NCI-H1417 treated with DMSO at 0.1 percent for 48 hours (cell line): ENCODE data around the gene MAMDC2.
"Not testable (repeated sequence)": the region's sequence is repeated elsewhere in the genome, so short reads cannot be mapped to it uniquely, and the experiment has no call there.

ENCODE experiments used
- DNase-seq: peaks from one replicate; lab custom pipeline; 2025; lab: John Stamatoyannopoulos, UW

Gene MAMDC2

DNA sequence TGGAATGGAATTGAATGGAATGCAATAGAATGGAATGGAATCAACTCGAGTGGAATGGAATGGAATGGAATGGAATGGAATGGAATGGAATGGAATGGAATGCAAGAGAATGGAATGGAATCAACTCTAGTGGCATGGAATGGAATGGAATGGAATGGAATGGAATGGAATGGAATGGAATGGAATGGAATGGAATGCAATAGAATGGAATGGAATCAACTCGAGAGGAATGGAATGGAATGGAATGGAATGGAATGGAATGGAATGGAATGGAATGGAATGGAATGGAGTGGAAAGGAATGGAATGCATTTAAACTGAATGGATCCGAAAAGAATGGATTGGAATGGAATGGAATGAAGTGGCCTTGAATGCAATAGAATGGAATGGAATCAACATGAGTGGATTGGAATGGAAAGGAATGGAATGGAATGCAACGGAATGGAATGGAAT is 5.5 kb upstream of the MAMDC2 start:
- not testable (repeated sequence) for DNase-seq

DNA sequence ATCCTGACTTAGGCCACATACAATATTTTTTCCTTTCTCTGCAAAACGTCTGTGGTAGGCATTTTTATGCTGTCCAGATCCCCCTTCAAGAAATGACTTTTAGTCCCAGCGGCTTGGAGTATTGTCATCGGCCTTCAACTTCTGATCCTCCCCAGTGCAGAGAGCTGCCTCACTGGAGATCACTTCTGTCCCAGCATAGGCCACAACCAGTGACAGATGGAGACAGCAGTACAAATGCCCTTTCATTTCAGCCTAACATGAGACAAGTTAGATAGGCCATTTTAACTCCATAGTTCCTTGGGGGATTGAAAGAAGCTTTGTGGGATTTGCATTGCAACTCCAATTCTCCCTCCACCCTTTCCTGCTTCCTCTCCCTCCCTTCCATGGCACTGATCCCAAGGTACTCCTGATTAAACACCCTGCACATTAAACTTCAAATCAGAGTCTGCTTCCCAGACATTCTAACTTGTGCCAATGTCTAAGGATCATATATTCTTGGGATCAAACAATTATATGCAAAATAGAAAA is 3.2 kb upstream of the MAMDC2 start:
- no peak for DNase-seq

DNA sequence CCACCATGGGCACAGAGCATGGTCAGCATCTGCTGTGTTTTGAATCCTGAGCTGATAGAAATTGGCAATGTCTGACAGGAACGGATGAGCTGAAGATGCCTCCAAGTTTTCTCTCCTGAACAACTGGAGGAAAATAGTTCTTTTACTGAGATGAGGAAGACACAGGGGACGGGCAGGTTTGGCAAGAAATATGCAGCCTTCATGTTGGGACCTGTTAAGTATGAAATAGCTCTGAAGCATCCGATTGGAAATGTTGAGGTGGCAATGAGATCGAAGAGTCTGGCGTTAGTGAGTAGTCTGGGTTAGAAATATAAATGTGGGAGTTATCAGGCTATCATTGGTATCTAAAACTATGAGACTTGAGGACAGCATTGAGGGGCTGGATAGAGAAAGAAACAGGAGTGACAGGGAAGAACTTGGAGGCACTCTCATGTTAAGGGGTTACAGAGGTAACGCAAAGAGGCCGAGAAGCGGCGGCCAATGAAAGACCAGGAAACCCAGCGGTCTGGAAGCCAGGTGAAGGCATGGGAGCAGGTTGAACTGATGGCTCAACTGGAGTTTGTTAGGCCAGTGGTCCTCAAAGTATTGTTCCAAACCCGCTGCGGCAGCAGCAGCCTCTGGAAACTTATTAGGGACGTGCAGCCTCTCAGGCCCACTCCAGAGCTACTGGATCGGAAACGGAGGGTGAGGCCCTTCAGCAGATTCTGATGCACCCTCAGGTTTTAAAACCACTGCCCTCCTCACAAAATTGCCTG is 1.0 kb upstream of the MAMDC2 start:
- DNase-seq: no peak

DNA sequence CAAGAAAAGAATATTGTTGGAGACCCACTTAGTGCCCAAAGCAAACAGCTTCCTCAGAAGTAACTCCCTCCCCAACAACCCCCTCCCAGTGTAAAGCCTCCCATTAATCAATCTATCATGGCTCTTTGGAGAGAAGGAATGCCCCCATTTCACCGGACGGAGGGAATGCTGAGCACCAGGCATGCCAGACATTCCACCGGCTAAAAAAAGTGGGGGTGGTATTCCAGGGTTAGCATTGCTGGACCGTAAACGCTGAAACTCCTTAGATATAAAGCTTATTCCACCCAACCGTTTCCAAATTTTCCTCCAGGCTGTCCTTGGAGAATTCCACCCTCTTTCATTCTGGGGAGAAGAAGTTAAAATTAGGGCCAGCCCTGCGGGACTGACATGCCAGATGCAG is 363 bp upstream of the MAMDC2 start:
- DNase-seq: no peak

DNA sequence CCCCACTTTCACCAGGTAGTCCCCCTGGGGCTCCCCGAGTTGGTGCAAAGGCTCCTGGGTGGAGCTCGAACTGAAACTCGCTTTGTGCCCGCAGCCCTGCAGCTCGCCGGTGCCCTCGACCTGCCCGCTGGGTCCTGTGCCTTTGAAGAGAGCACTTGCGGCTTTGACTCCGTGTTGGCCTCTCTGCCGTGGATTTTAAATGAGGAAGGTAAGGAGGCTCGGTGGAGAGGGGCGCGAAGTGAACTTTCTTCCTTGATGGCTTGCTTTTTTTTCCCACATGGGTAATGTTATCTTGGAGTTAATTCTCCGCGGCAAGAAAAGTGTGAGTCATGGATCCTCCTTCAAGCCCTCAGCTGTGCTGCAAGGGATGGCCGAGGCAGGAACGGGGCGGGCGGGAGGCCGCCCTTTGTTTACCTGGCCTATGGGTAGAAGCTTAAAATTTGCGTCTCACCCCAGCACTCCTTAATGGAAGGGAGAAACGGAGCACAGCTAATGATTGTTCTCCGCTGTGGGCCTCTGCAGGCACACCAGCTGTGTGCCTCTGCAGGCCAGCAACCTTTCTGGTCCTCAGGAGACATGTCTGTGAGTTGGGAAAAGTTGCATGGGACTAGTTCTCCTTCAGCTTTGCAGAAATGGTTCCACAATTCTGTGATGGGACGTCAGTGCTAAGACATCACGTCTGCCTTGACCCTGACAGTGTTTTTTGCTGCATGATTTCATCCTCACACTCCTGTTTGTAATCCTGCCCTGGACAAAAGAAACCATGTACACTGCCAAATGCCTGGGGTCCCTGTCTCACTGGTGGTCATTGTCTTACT is 1.1 kb downstream of the MAMDC2 start:
- DNase-seq: no peak

DNA sequence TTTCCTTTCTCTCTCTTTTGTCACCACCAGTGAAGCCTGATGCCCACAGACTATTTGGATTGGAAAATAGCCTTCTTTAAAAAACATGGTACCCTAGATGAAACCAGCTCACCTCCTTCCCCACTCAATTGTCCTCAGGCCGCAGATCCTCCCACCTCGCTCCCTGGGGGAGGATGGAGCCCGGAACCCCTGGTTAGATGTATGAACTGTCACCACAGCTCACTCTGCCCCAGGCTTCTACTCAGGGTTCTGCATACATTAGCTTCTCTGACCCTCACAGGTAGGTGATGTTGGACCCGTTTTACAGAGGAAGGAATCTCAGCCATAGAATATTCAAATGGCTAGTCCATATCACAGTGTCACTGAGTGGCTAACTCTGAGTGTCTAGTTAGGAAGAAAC is 1.8 kb downstream of the MAMDC2 start:
- DNase-seq: no peak

DNA sequence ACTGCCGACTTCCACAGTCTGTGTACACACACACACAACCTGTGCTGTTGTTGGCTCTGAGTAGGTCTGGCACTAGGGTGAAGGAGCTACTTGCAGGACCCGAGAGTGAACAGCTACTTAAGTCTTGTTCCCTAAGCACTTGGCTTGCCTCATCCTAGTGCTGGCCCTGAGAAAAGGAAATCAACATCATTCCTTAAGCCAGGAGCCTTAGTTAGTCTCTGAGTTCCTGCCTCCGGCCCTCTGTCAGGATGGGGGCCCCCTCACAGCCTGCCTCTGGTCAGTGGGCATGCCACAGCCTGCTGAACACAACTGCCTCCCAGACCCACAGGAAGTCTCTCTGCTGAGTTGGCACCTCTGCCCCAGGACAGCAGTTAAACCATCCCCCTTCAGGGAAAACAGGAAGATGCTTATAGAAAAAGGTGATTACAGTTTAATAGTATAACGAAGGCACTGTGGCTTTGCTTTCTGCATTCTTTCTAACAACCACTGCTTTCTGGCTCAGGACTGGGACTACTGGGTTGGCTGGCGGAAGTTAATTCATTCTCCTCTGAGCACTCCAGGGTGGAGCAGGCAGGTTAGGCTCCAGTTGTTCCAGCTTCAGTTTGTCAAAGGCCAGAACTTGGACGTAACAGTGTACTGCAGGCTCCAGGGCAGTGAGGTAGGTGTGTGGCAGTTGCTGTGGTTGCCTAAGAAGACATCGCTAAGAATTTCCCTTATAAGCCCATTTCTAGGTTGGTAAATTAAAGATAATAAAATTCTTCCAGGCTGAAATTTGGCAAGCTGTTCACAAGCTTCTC is 2.8 kb downstream of the MAMDC2 start:
- no peak for DNase-seq

DNA sequence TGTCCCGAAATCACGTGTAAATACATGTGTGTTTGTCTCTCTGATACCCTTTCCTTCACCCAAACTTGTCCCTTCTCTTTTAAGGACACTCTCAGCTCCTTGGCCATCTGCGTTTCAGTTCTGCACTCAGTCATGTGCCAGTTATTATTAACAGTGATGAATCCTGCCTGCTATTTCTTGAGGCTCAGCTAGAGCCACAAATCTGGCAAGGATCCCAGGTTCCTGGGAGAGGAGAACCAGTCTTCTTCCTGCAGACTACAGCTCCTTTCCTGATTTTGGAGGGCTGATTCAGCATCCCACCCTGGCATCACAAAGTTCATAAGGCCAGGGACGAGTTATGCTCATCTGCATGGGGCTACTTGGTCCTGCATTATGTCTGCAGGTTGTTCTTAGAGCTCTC is 5.6 kb downstream of the MAMDC2 start:
- no peak for DNase-seq

DNA sequence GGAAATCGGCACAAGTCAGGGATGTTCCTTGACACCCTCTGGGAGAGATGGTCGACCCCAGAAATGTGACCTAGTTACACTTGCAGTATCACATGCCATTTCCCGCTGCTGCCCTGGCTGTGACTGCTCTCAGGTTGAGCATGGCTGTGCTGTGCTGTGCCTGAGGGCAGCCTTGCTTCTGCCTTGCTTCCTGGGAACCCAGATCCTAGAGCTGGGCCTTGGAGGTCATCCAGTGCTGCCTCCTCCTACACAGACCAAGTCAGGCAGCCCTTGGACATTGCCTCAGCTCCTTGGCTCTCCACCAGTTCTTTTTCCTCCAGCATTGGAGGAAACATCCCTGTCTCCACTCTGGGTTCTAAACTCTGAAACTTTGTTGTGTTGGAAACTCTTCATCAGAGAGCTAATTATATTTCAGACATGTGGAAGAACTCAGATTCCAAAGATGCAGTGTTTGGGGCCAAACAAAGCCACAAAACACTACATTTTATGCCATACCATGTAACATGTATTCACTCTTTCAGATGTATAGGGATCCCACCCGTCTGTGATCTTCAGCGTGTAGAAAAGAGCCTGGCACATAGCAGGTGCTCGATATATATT is 6.1 kb downstream of the MAMDC2 start:
- DNase-seq: no peak

DNA sequence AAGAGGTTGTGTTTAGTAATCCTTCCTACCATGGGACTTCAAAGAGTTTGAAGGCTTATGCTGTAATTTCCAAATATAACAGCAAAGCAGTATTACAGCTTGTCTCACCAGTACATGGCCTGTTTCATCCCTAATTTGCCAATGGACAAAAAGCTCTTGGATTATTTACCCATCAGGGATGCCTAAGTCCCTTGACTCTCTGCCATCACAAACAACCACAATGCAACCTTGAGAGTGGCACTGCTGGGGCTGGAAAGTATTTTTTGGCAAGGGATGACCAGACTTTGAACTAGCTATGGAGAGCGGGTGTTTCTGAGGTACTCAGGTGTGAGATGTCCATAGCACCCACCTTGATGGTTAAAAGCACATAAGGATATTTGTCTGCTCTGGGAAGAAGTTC is 9.1 kb downstream of the MAMDC2 start:
- no peak for DNase-seq

DNA sequence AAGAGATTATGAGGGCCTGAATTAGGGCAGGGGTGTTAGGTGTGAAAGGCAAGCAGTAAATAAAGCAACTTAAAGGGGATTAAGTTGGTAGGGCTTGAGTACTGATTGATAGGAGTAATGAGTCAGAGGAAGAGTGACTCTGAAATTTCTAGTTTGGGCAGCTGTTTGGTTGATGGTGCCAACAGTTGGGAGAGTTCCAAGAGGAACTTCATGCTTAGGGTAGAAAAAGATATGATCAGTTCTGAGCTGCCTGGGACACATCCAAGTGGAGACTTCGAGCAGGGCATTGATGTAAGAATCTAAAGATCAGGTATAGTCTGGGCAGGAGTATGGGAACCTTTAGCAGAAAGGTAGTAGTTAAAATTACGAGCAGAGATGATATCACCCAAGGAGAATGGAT is 10.2 kb downstream of the MAMDC2 start:
- DNase-seq: no peak

DNA sequence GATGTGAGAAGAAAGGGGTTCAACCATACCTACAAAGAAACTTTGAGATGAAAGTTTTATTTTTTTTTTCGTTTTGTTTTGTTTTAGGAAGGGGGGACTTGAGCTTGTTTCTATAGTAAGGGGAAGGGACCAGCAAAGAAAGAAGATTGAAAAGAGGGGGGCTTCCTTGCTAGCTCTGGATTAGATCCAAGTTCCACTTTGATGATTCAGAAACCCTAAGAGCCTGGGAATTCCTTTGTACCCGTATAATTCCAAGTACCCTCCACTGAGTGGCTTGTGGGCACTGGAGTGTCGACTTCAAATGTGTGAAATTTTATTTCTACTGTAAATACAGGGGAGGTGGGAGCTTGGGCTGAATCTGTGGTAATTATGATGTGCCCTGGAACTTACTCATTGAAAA is 10.9 kb downstream of the MAMDC2 start:
- no peak for DNase-seq

DNA sequence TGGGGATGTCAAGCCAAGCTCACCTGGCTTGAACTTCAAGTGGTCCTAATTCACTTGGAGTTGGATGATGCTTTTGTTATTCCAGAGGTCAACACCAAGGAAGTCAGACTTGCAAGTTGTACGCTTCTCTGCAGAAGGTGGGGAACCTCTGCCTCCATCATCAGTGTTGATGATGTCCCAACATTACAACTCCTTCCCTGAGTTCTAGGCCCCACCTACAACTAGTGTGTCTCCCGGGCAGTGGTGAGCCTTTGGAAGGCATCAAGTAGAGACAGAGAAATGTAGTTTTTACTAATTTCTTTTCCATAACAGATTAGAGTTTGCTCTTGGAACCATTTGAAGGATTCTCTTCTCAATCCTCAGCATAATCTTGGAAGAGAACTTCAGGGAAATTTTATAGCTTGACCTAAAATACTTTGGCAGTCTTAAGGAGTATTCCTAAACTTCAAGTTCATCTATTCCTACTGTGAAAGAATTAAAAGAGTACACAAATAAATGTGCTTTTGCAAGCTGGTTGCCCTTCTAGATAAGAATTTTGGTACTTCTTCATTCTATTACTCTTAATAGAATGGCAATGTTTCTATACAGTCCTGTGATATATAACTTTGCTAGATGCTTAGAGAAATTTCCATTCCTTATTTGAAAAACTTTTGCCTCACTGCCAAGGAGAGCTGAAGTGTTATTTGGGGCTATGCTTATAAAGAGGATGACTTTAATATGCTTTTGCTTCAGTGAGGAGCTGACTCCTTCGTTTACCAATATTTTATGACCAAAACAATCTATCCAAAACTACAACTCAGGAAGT is 12.0 kb downstream of the MAMDC2 start:
- no peak for DNase-seq

DNA sequence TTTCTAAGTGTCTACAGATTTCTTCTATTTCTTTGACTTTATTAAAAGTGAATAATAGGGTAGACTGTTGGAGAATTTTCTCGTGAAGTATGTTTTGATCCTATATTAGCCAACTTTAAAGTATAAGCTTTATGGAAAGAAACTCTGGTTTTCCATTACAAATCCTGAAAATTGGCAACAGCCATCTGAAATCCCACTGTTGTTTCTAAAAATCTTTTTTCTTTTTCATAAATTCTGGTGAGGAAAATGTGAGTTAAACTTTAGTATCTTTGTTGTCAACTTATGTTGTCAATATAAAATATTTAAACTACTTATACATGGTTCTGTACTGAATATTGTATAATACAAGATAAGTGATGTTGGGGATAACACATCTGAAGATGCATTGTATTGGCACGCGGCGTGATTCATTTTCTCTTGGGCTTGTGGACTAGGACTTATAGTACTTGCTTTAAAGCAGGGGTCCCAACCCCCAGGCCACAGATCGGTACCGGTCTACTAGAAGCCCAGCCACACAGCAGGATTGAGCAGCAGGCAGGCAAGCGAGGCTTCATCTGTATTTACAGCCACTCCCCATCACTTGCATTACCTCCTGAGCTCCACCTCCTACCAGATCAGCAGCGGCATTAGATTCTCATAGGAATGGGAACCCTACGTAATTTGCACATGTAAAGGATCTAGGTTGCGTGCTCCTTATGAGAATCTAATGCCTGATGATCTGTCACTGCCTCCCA is 12.7 kb downstream of the MAMDC2 start:
- DNase-seq: no peak

DNA sequence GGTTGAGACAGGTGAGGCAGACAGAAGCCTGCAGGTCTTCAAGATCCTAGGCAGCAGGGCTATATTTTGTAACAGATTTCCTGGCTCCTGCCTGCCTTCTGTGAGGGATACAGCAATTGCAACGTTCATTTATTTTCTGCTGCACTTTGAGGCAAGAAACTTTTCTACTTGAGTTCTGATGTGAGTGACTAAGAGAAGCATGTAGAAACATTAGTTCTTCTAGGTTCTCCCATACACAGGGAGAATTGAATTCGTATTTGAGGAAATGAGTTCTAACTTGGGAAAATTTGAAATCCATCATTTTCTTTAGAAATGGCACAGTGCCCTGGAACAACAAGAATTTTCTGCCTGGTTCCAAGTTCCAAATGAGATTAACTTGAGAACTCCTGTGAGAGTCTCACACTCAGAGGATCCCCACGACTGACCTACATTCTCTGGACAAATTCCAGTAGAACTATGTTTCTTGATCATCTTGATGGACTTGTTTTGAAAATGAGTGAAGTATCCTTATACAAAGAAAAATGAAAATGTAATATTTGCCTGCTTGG is 15.0 kb downstream of the MAMDC2 start:
- DNase-seq: no peak

DNA sequence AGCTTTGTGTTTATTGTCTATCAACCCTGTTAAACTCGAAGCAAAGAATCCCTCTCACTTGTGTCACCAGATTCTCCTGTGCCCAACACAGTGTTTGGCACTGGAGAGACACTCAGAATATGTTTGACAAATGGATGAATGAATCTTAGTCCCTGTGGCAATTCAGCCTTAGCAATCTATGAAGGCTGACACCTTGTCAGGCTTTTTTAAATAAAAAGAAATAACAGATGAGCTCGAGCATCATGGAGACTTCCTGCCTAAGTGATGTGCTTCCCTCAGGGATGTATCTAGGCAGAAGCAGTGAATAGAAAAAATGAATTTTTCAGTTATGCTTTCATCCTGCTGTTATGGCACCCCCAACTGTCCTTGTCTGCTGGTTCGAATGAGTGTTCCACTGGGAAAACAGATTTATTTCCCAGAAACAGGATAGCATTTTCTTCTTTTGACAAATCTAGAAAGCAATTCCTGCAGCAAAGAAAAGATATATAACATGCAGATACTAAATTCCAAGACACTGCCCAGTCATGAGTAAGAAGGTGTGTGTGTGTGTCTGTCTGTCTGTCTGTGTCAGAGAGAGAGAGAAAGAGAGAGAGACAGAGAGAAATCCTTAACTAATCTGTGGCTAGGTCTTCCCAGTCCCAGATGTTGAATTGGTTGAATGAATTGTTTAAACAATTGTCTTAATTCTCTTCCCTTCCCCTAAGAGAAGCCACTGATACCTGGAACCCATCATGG is 16.7 kb downstream of the MAMDC2 start:
- no peak for DNase-seq

DNA sequence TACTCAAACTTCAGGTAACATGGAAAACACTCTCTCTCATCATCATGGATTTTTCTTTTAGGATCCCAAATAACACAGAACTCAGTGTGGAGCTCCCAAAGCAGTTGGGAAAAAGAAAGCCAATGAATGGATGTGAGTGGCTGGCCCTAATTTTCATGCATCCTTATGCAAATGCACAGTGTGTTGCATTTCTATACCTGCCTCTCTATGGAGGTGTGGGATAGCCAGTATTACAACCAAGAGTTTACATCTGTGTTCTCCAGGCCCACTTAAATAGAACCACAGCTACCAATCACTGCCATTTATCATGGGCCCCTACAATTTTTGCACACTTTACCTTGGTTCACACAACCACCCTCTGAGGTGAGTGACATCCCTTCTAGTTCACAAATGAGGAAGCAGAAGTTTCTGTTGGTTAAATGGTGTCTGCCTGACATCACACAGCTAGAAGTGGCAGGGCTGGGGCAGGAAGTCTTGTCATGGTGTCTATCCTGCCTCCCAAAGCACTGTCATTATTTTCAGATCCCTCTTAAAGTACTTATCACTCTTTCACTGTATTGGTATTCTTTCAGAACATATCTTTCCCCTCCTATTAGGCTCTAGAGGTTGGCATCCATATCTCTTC is 17.3 kb downstream of the MAMDC2 start:
- DNase-seq: no peak

DNA sequence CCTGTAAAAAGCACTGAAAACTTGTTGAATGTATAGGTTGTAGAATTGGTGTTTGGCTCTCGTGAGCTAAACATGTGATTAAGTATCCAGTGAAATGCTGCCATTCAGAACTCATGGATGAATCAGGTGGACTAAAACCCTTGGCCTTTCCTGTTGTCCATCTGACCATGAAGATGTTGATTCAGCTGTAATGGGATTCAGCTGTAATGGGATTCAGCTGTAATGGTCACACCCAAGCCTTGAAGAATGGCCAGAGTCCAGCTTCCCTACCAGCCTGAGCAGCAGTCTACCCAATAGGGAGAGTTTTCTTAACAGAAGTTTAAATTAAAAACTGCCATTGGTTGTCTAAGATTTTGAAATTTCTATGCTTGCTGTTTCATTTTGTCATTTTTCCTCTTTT is 18.1 kb downstream of the MAMDC2 start:
- no peak for DNase-seq

DNA sequence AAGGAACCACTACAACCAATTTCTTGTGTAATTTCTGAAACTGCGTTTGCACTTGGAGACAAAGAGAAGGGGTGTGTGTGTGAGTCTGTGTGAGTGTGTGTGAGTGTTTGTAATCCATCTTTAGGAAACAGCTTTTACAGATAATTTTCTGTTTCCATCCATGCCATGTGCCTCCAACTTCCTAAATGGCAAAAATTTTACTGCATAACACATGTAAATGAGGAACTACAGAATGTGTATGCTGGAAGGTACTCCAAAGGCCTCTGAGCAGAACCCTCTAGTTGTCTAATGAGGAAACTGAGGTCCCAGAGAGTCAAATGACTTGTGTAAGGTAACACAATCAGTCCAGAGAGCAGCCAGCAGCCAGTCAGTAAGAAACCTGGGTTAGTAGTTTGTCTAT is 20.8 kb downstream of the MAMDC2 start:
- DNase-seq: no peak
